NOMO-1 treated with DMSO at 0.1 percent for 48 hours (cell line): Measurements from ENCODE around the gene SNAP25.

Experiments used
- DNase-seq: peaks from one replicate; lab custom pipeline; 2025; ENCODE audit not compliant: unreplicated experiment; lab: John Stamatoyannopoulos, UW

SNAP25 gene

DNA sequence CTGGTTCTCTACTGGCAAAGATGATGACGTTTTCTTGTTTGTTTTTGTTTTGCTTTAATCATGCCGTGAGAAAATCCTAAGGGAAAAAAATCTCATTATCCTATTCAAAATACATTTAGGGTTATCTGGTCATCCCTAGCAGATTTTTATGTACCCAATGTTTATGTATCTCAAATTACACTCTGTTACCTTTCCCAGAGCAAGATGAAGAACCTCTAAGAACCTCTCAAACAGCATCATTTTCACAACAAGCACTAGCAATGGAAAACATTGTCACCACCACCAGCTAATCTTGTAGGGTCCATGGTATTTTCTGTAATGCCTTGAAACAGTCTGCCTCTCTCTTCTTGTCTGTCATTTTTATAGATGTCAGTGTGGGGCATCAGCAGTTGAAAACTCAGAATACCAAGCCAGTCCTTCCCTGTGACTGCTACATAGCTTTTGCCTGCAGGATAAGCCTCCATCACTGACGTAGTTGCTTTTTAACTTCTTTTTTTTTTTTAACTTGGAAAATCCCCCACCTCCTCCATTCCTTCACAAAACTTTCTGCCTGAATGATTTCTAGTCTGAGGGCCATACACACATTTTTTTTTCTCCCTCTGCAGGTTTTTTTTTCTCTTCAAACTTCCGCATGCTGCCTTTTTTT, 2.4 kb upstream of the SNAP25 start:
- DNase-seq = no peak

DNA sequence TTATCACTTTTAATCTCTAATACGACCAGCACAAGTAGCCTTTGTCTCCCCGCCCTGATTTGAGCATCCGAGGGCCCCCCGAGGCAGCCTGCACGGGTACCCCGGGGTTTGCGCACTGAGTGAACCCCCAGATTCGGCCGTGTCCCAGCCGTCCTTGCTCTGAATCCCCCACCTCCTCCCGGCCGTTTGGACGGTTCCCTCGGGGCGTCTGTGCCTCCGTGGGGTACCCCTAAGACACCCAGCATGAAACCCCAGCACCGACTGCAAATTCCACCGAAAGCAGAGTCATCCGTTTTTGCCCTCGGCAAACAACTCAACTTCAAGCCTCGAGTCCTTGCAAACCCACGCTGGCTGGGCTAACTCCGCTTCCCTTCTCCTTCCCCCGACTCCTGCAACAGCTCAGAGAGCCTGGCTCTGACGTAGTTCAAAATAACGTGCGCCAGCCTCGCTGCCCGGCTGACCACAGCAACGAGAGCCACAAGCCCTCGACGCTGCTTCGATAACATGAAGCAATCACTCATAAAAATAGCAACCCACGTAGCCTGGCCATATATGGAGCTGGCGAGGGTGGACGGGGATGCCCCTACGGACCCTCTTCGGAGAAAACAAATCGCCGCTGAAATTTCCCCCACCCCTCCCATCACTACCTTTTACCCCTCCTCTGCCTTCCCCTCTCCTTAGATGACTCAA, 764 bp upstream of the SNAP25 start:
- DNase-seq = peak; percentile 41

DNA sequence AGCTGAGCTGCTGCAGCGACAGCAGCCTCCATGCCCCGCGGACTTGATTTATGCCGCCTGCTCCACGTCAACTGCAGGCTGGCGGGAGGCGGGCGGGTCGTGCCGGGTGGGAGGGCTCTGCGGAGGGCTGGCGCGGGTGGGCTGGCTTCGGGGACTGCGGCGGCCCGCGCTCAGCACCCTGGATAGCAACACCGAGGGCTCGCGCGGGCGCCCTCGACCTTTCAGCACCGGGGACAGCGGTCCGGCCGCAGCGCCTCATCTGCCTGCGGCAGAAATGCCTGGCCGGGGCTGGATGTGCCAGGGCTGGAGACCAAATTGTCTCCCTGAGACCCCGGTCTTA, 792 bp downstream of the SNAP25 start:
- peak; percentile 60 for DNase-seq

- no peak for DNase-seq
Observed at GRCh38 chr20:10219993-10220750, 1.5 kb downstream of the SNAP25 start.

DNA sequence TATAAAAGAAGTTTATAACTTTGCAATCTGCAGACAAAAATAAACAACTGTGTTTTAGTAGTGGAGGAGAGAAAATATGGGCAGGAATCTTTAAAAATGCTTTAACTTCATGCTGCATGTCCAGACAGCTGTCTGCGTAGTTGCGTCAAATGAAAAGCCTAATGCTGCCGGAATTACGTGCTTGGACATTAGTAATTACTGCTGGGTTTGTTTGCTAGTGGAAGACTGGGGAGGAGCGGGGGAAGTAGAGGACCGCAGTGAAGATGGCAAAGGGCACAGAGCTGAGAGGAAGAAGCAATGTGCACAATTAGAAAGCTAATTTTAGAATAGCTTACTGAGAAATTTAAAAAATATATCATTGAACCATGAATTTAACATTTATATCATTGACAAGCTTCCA, 2.4 kb downstream of the SNAP25 start:
- no peak for DNase-seq

- DNase-seq = peak; percentile 35
Observed at GRCh38 chr20:10225439-10226060, 6.9 kb downstream of the SNAP25 start.

GRCh38 chr20:10228330-10228729, 9.7 kb downstream of the SNAP25 start:
- no peak for DNase-seq

DNA sequence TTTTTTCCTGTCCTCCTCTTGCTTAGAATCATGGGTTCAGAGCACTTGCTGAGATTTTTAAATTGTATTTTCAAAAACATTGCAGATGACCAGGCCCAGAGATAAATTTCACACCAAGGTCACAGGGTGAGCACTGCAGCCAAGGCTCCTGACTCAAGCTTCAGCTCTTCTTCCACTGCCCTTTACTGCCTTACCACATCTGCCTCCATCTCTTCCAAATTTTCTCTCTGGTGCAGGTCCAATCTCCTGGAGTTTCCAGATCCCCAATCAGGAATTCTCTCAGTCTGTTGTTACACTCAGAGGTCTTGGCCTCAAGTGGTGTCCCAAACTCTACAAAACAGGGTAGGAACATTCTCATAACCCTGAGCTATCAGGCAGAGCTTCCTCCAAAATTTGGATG, 12.7 kb downstream of the SNAP25 start:
- no peak for DNase-seq

GRCh38 chr20:10236540-10237533, 18.2 kb downstream of the SNAP25 start:
- DNase-seq = no peak

- DNase-seq = no peak
Observed at GRCh38 chr20:10239954-10240353, 21.3 kb downstream of the SNAP25 start.

GRCh38 chr20:10240655-10241054, 22.0 kb downstream of the SNAP25 start:
- no peak for DNase-seq

GRCh38 chr20:10242166-10242565, 23.5 kb downstream of the SNAP25 start:
- no peak for DNase-seq

DNA sequence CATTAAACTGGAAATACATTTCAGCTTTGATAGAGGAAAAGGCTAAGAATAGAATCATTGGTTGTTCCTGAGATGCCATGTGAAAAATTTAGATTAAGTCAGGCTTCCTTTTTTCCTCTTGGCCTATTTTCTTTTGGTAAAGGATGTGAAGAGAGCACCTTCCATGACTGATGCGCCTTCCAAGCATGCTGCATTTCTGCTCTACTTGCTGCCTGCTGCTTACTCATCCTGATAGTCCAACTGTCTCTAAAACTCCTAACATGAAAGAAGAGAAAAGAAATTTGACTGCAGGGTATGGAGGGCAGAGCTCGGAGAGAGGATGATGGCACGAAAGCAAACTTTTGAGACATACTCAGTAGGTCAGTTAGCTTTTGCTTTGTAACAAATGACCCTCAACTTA, 28.8 kb downstream of the SNAP25 start:
- DNase-seq = no peak

DNA sequence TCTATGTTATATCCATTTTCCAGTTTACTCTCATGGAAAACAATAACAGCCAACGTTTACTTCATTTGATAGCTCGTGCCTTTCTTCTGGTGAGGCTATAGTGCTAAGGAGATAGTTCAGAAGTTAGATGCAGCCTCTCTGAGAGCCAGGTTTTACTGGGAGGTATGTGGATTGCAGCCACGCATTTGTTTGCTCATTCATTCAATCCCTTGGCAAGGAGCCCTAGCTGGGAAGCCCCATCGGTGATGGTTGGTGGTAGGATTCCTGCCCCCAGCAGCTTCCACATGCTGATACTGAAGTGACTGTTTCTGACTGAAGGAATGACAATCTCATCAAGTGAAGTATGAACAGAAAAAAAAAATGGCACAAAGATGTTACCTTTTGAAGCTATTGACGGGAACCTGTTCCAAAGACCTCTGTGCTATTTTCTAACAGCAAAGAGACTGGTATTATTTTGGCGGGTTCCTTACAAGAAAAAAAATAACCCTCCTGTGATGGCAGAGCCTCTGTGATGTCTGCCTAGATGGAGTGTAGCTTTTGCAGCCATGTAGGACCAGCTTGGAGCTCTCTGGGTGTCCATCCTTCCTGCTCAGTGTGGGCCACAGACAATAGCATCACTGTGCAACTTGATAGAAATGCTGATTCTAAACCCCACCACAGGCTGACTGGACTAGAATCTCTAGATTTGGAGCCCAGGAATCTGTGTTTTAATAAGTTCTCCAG, 30.6 kb downstream of the SNAP25 start:
- no peak for DNase-seq

DNA sequence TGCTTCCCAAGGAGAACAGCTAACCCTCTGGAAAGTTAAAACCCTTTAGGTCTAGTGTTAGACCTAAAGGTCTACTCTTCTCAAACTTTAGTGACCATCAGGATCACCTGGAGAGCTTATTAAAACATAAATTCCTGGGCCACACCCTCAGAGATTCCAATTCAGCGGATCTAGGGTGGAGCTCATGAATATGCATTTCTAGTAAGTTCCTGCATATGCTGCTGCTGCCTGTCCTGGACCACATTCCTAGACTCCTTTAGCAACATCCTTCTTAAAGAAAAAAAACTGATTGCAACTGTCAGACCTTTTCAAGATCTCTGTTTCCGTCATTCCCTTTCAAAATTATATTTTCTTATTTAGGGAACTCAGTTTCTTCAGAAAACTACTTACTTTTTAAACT, 31.2 kb downstream of the SNAP25 start:
- DNase-seq = no peak

GRCh38 chr20:10250902-10251301, 32.3 kb downstream of the SNAP25 start:
- DNase-seq = no peak

DNA sequence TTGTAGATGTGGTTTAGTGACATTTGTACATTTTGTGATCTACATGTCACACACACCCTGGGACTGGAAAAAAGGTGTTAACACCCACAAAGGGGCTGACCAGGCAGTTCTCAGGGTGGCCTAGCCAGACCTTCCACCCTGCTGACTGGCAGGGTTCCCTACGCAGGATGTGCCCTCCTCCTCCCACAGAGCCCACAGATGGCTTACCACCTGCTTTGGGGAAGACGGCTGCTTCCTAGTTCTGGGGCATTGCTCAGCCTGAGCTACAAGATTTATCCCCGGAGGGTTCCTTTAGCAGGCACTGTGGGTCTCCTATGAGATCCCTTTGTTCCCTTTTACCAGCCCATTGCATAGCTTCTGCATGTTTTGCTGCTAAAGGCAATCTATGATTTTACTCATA, 35.1 kb downstream of the SNAP25 start:
- DNase-seq = no peak

DNA sequence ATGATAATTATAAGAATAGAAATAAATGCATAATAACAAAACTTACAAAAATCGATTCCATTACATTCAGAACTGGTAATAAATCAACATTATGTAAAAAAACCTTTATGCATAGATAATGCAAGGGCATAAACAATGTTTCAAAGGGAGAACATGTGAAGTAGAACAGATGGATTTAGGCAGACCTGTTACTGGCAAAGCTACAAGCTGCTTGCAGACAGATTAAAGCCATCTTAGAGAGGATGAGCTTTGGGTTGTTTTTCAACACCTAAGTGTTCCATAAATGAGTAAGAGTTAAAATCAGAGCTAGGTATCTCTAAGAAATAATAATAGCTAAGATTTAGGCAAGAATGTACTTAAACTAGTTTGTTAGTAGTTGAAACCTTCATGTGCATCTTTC, 37.2 kb downstream of the SNAP25 start:
- no peak for DNase-seq

- no peak for DNase-seq
Observed at GRCh38 chr20:10259166-10259565, 40.5 kb downstream of the SNAP25 start.

DNA sequence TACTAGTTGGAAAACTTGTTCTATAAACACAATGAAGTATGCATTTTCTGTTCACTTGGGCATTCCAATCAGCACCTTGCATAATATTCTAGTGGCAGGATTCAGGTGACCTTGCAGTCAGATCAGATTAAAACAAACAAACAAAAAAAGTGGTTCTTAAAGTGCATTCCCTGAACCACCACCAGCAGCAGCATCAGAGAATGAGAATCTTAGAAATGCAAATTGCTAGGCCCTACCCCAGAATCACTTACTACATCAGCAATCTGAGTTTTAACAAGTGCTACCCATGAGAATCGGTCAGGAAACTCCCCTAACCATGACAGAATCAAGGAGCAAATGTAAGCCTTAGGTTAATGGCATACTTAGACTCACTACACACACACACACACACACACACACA, 41.7 kb downstream of the SNAP25 start:
- DNase-seq = no peak
